SU-DHL-6 (cell line): ENCODE data around the gene DLST.

Experiments
- EZH2phosphoT487 ChIP-seq: fragments of 200-600 bp; sonication (generic), shearing (Covaris generic); conservative IDR thresholded peaks from 2 replicates; pipeline ENCODE4 v1.6.1; 2018; ENCODE audit warnings: mild to moderate bottlenecking, antibody characterized with exemption, low read length, moderate library complexity, mixed read lengths
- TF ChIP-seq, protein P1 (sequence below): fragments of 200-600 bp; sonication (generic); IDR thresholded peaks from one replicate; pipeline ENCODE4 v1.5.1; 2017; ENCODE audit warnings: antibody characterized with exemption, mild to moderate bottlenecking, low read length, moderate library complexity; ENCODE audit not compliant: insufficient read depth, poor library complexity, severe bottlenecking

DNA sequence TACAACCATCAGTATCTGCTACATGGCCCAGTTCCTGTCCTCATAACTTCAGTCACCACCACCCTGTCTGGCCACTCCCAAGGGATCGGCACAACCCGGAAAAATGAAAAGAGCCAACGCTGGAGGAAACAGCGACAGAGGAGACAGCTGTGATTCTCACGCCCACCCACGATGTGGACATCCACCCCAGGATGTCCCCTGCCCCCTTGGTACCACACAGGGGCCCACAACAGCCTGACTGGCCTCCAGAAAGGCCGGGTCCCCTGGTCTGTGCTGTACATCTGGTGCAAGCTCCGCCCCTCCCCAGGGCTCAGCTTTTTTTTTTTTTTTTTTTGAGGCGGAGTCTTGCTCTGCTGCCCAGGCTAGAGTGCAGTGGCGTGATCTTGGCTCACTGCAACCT lies 28.8 kb downstream of the DLST start:
- no peak for TF ChIP-seq EZH2phosphoT487
- TF ChIP-seq, protein P1, sequence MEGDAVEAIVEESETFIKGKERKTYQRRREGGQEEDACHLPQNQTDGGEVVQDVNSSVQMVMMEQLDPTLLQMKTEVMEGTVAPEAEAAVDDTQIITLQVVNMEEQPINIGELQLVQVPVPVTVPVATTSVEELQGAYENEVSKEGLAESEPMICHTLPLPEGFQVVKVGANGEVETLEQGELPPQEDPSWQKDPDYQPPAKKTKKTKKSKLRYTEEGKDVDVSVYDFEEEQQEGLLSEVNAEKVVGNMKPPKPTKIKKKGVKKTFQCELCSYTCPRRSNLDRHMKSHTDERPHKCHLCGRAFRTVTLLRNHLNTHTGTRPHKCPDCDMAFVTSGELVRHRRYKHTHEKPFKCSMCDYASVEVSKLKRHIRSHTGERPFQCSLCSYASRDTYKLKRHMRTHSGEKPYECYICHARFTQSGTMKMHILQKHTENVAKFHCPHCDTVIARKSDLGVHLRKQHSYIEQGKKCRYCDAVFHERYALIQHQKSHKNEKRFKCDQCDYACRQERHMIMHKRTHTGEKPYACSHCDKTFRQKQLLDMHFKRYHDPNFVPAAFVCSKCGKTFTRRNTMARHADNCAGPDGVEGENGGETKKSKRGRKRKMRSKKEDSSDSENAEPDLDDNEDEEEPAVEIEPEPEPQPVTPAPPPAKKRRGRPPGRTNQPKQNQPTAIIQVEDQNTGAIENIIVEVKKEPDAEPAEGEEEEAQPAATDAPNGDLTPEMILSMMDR: no peak
